IgD-negative memory B cell (primary cell): ENCODE measurements around the gene PTPN1. TPM values are rescaled to one million over a fixed set of nuclear protein-coding genes. Genes with fewer than 3 reads are reported as not detected.
"Not testable (repeated sequence)": the region's sequence is repeated elsewhere in the genome, so short reads cannot be mapped to it uniquely, and the experiment has no call there.

Source experiments
- H3K27ac Mint-ChIP-seq, 3 donors: one replicate each; pipeline ENCODE4 v1.8.0; 2020 to 2022; ENCODE audit warnings: mild to moderate bottlenecking in 3 of 3, mixed read lengths in 3 of 3, moderate library complexity in 1 of 3
- H3K27me3 Mint-ChIP-seq: one replicate; pipeline ENCODE4 v1.8.0; 2021; ENCODE audit warnings: mixed read lengths
- H3K36me3 Mint-ChIP-seq: one replicate; pipeline ENCODE4 v1.8.0; 2020; ENCODE audit warnings: mild to moderate bottlenecking, mixed read lengths
- H3K4me1 Mint-ChIP-seq, 3 donors: one replicate each; pipeline ENCODE4 v1.8.0; 2020 to 2022; ENCODE audit warnings: mixed read lengths in 3 of 3, mild to moderate bottlenecking in 1 of 3
- H3K4me3 Mint-ChIP-seq, 4 donors: one replicate each; pipeline ENCODE4 v1.8.0; 2020 to 2022; ENCODE audit warnings: mild to moderate bottlenecking in 4 of 4, mixed read lengths in 4 of 4, moderate library complexity in 3 of 4
- H3K9me3 Mint-ChIP-seq, 3 donors: one replicate each; pipeline ENCODE4 v1.8.0; 2020 to 2021; ENCODE audit warnings: mixed read lengths in 3 of 3, mild to moderate bottlenecking in 1 of 3
- polyA plus RNA-seq: library from polyadenylated mRNA; unstranded; fragments of 300-500 nt; fragmentation: Illumina TruSeq; gene quantifications from one replicate; pipeline ENCODE4 v1.2.3, GENCODE V29; 2021

PTPN1 gene
- polyA plus RNA-seq, 1 donor from 2014 or later = 73.8 TPM

DNA sequence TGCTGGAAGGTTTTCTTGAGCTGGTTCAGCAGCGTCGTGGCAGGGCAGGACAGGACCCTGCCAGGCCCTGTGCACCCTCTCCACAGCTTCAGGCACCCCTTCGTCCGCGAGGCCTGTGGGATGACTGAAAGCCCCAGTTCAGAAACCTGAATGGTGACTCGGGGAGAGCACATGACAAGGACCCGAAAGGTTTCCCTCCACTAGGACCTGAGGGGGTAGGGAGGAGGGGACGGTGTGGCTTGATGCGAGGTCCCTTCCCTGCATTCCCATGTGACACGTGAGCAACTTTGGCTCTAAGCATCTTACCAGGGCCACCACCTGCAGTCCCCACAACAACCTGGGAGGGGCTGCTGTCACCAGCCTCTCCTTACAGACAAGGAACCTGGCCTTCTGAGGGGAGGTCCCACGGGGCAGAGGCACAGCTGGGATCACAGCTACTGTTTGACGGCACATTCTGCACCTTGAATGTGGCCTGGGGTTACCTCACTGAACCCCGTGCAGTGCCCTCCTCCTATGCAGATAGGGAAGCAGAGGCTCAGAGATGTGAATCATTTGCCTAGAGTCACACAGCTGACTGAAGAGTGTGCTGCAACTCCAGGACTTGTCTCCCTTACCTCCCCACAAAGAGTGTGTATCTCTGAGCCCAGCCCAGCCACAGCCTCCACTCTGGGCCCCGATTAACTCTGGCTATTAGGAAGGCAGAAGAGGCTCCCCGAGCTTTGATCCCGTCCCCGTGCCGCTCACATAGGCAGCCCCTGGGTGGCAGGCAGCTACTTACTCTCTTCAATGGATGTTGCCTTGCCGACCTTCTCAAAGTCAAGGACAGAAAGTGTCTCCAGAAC is 84.6 kb downstream of the PTPN1 start:
- no peaks in the 10 kb centered on the region for H3K36me3 Mint-ChIP-seq
- peak overlapping the region; percentile 82 to 95 (median 86) for H3K27ac Mint-ChIP-seq
- H3K9me3 Mint-ChIP-seq = no peaks in the 10 kb centered on the region
- H3K4me1 Mint-ChIP-seq = peaks cover 8 to 32% (median 26%) of the 10 kb centered on the region in 3 donors
- H3K27me3 Mint-ChIP-seq = peaks cover 8% of the 10 kb centered on the region
- H3K4me3 Mint-ChIP-seq = peak overlapping the region in 3 of 4 donors; percentile 32 to 63 (median 52)

DNA sequence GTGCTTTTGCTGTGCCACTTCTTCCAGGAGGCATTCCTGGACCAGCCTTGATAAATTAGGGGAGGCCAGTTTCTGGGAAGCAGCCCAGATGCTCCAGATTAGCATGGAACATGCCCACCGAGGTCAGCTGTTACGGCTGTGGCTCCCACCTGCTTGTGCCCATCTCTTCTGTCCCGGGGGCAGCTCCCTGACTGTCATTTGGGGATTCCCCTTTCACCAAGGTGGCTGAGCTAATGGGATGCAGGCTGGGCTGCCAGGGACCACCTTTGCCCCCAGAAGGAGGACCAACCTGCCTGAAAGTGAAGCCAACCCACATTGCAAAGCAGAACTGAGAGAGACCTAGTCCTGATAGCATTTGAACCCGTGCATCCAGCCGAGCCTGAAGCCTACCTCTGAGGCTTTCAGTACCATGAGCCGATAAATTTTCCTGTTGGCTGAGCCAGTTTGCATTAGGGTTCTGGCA is 85.3 kb downstream of the PTPN1 start:
- Mint-ChIP-seq H3K27me3 (peaks cover 11% of the 10 kb centered on the region), H3K36me3 (no peaks in the 10 kb centered on the region), H3K4me1 (peaks cover 12 to 38% (median 32%) of the 10 kb centered on the region in 3 donors), H3K4me3 (peak overlapping the region in 3 of 4 donors; percentile 32 to 63 (median 52)), H3K9me3 (no peaks in the 10 kb centered on the region), H3K27ac (peak overlapping the region; percentile 82 to 95 (median 86))

DNA sequence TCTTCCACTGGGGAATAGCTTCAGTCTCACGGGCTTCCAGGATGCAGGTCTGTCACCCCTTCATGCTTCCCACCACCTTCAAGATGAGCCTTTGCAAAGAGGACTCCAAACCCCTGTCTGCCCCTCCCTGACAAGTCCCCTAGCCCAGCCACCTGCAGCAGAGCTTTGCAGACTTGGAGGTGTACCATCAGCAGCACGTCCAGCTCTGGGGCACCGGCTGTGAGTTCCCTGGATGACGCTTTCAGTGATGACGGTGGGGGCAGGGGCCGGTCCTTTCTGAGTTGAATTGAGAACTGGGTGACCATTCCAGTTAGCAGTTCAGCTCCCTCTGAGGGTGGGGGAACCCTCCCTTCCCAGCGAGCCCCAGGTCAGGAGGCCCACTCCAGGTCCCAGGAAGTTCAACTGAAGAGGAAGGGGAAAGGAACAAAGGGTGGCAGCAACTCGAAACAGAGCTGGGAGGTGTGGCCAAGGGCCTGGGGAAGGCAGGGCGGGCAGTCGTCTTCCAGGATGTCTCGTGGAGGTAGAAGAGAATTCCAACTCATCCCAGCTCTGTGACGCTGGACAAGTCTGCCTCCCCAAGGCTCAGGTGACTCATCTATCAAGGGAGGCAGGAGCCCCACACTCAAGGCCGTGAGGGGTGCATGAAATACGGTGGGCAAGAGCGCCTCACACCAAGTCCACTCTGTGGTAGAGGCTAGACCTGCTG is 86.0 kb downstream of the PTPN1 start:
- no peaks in the 10 kb centered on the region for H3K9me3 Mint-ChIP-seq
- no peaks in the 10 kb centered on the region for H3K36me3 Mint-ChIP-seq
- H3K27me3 Mint-ChIP-seq = peaks cover 15% of the 10 kb centered on the region
- H3K27ac Mint-ChIP-seq = peak overlapping the region; percentile 82 to 95 (median 92)
- peaks cover 12 to 38% (median 35%) of the 10 kb centered on the region in 3 donors for H3K4me1 Mint-ChIP-seq
- H3K4me3 Mint-ChIP-seq = peak overlapping the region in 3 of 4 donors; percentile 52 to 76 (median 63)

DNA sequence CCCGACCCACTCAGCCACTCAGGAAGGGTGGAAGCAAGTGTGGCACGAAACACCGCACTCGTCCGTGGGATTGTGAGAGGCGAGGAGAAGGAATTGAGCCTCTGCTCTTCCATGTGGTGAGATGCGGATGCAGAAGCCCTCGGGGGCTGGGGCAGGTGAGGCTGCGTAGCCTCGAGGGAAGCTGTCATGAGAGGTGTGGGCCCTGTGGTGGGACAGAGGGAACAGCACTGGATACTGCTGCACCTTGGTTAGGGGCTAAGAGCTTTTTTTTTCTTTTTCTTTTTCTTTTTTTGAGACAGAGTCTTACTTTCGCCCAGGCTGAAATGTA is 86.5 kb downstream of the PTPN1 start:
- peaks cover 12 to 38% (median 35%) of the 10 kb centered on the region in 3 donors for H3K4me1 Mint-ChIP-seq

DNA sequence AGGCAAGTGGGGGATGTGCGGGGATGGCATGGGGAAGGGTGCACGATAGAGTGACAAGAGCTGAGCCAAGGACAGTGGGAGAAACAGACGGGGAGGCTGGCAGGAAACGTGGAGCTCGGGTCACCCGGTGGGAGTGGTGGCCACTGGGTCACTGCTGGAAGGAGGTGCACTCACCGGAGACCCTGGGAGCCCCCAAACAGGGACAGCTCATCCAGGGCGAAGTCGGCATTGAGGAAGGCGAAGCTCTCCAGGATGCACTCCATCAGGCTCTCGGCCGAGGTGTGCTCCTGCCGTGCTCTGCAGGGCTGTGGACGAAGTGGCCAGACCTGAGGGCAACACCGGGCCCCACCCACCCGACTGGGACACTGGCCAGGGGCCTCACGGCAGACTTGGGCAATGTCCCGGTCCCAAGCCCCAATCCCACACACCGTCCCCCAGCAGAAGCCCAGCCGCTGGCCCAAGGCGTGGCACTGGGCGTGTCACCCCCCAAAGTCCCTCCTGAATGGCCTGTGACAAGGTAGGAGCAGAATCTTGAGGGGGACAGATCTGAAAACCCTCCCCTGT is 87.3 kb downstream of the PTPN1 start:
- no peaks in the 10 kb centered on the region for H3K36me3 Mint-ChIP-seq
- no peaks in the 10 kb centered on the region for H3K9me3 Mint-ChIP-seq
- H3K4me1 Mint-ChIP-seq = peaks cover 12 to 35% (median 34%) of the 10 kb centered on the region in 3 donors
- H3K4me3 Mint-ChIP-seq = no peak overlapping the region
- H3K27me3 Mint-ChIP-seq = peaks cover 18% of the 10 kb centered on the region
- peak overlapping the region in 2 of 3 donors; percentile 69 to 82 for H3K27ac Mint-ChIP-seq

More for the DNA sequence above, 86.5 kb downstream of the PTPN1 start:
- Mint-ChIP-seq H3K4me3 (peak overlapping the region in 1 of 4 donors; percentile 63), H3K9me3 (no peaks in the 10 kb centered on the region), H3K27me3 (peaks cover 17% of the 10 kb centered on the region), H3K36me3 (no peaks in the 10 kb centered on the region), H3K27ac (peak overlapping the region in 2 of 3 donors; percentile 82 to 95)

DNA sequence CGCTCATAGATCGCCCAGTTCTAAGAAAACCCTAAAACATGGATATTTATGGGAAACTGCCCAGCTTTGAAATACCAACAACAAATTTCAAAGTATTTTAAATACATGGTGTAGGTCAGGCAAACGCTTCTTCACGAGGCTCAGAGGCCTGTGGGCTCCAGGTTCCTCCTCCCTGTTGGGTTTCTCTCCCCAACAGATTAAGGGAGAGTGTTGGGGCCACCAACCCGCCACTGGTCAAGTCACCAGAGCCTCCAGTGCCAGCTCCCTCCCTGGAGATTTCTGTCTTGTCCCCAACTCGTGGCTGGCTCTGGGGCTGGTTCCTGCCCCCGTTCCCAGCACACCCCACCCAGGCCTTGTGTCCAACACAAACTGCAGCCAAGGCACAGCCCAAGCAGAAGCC is 87.9 kb downstream of the PTPN1 start:
- Mint-ChIP-seq H3K4me1 (peaks cover 12 to 37% (median 34%) of the 10 kb centered on the region in 3 donors), H3K9me3 (no peaks in the 10 kb centered on the region), H3K27ac (peak overlapping the region in 2 of 3 donors; percentile 56 to 69), H3K27me3 (peaks cover 24% of the 10 kb centered on the region), H3K36me3 (no peaks in the 10 kb centered on the region), H3K4me3 (no peak overlapping the region)

DNA sequence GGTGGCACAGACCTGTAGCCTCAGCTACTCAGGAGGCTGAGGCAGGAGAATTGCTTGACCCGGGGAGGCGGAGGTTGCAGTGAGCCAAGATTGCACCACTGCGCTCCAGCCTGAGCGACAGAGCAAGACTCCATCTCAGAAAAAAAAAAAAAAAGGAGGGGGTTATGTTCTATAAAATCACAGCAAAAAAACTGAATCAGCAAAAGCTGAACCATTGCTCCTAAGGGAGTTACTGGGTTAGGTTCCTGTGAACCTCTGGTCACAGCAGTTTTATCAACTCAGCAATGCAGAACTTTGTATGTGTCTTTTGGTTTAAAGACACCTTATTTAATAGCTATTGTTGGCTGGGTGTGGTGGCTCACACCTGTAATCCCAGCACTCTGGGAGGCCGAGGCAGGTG is 88.6 kb downstream of the PTPN1 start:
- not testable (repeated sequence) for H3K9me3 Mint-ChIP-seq, H3K4me3 Mint-ChIP-seq, H3K36me3 Mint-ChIP-seq
- peak overlapping the region in 1 of 3 donors; percentile 56 for H3K27ac Mint-ChIP-seq
- H3K4me1 Mint-ChIP-seq = peaks cover 12 to 37% (median 34%) of the 10 kb centered on the region in 3 donors
- H3K27me3 Mint-ChIP-seq = peaks cover 30% of the 10 kb centered on the region

DNA sequence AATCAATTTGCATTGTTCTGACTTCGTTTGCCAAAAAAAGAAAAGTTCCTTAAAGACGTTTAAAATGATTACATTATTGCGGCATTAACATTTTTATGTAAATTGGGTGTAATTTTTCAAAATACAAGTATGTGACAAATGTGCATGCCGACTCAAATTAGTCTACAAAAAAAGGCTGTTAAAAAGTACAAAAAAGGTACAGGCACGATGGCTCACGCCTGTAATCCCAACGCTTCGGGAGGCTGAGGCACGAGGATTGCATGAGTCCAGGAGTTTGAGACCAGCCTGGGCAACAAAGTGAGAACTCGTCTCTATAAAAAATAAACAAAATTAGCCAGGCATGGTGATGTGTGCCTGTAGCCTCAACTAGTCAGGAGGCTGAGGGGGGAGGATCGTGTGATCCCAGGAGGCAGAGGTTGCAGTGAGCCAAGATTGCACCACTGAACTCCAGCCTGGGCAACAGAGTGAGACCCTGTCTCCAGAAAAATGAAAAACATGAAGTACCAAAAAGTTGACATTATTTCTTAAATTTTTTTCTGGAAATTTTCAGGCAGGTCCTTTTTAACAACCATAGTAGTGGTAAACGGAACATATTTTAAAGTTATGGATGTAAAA is 90.2 kb downstream of the PTPN1 start:
- H3K36me3 Mint-ChIP-seq = no peaks in the 10 kb centered on the region
- H3K27ac Mint-ChIP-seq = peak overlapping the region; percentile 65 to 90 (median 87)
- peak overlapping the region in 2 of 4 donors; percentile 60 to 67 for H3K4me3 Mint-ChIP-seq

DNA sequence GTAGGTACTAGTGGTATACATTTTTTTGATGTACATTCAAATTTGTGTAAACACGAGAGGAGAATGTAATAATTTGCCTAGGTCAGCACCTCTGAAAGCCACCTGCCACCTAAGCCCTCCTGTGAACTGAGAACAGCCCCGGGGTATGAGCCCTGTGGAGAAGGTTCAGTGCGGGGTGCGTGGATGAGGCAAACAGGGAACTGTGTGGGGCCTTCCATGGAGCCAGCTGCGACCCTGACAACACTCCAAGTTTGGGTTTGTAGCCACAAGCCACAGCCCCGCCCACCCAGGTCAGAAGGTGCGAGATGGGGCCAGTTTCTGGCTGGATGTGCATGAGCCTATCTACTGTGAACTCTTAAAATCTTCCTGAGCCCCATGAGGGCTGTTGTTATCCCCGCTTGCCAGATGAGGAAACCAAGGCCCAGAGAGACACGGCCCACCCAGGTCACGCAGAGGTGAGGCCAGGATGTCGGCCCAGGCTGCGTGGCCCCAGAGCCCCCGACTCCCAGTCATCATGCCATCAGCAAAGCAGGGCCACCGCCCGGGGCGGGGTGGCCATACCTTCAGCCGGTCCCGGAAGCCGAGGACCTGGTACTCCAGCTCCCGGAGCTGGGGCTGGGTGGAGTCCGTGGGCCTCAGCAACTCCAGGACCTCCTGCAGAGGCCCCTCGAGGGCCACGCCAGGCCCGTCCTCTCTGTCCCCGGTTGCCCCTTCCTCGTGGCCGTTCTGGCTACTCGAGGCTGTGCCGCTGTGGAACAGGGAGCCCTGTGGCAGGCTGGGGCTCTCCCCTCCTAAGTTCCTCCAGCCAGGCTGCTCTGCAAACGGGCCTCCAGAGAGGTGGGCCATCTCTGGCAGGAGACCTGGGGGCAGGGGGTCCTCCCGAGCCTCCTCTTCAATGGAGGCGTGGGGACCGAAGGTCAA is 91.6 kb downstream of the PTPN1 start:
- peaks cover 7 to 22% (median 13%) of the 10 kb centered on the region in 3 donors for H3K4me1 Mint-ChIP-seq
- no peak overlapping the region for H3K4me3 Mint-ChIP-seq
- peak overlapping the region; percentile 10 to 90 (median 76) for H3K27ac Mint-ChIP-seq
- H3K27me3 Mint-ChIP-seq = peaks cover 35% of the 10 kb centered on the region
- peaks cover 0 to 2% (median 0%) of the 10 kb centered on the region in 3 donors for H3K9me3 Mint-ChIP-seq
- no peaks in the 10 kb centered on the region for H3K36me3 Mint-ChIP-seq

More for the DNA sequence above, 90.2 kb downstream of the PTPN1 start:
- peaks cover 34% of the 10 kb centered on the region for H3K27me3 Mint-ChIP-seq
- peaks cover 7 to 31% (median 22%) of the 10 kb centered on the region in 3 donors for H3K4me1 Mint-ChIP-seq
- H3K9me3 Mint-ChIP-seq = peaks cover 0 to 2% (median 0%) of the 10 kb centered on the region in 3 donors

DNA sequence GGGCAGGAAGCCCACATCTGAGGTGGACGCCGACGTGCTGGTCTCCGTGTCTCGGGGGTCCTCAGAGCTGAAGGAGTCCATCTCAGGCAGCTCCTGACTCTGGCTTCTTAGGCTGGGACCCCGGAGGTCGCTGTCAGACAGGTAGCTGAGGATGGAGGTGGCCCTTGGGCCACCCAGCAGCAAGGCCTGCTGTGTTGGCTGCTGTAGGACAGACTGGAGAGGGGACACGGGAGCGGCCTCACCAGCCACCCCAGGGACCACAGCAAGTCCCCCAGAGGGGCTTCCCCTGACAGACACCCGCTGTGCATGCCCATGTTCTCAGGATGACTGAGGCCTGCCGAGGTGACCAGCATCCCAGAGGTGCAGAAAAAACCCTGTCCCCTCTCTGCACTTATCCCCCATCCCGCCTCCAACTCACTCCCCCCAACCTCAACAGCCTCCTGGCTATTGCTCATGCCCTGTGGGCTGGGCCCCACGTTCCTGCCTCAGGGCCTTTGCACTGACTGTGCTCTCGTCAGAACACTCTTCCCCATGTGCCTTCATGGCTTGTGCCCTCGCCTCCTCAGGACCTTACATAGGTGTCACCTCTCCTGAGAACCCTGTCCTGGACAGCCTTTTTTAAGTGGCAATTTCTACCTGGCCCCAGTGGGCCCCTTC is 92.4 kb downstream of the PTPN1 start:
- peaks cover 7 to 22% (median 13%) of the 10 kb centered on the region in 3 donors for H3K4me1 Mint-ChIP-seq
- peaks cover 0 to 2% (median 0%) of the 10 kb centered on the region in 3 donors for H3K9me3 Mint-ChIP-seq
- H3K4me3 Mint-ChIP-seq = peak overlapping the region in 1 of 4 donors; percentile 63
- peak overlapping the region in 1 of 3 donors; percentile 88 for H3K27ac Mint-ChIP-seq
- no peaks in the 10 kb centered on the region for H3K36me3 Mint-ChIP-seq
- H3K27me3 Mint-ChIP-seq = peaks cover 39% of the 10 kb centered on the region

DNA sequence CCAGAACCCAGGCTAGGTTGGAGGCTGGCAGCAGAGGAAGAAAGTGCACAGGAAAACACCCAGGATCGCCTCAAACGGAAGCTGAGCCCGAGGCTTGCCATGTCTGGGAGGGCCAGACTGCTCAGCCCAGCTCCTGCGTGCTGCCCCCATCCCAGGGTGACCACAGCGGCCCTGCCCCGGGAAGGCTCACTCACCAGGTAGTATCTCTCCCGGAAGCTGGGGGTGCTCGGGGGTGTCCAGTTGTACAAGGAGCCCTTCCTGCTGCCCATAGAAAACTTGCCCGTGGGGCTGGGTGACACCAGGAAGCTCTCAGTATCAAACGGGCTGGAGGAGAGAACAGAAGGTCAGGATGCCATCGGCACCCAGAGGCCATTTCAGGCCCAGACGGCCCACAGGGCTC is 94.3 kb downstream of the PTPN1 start:
- Mint-ChIP-seq H3K27me3 (peaks cover 35% of the 10 kb centered on the region), H3K4me3 (no peak overlapping the region), H3K36me3 (no peaks in the 10 kb centered on the region), H3K27ac (no peak overlapping the region), H3K9me3 (peaks cover 0 to 2% (median 0%) of the 10 kb centered on the region in 3 donors), H3K4me1 (peaks cover 5 to 20% (median 9%) of the 10 kb centered on the region in 3 donors)

DNA sequence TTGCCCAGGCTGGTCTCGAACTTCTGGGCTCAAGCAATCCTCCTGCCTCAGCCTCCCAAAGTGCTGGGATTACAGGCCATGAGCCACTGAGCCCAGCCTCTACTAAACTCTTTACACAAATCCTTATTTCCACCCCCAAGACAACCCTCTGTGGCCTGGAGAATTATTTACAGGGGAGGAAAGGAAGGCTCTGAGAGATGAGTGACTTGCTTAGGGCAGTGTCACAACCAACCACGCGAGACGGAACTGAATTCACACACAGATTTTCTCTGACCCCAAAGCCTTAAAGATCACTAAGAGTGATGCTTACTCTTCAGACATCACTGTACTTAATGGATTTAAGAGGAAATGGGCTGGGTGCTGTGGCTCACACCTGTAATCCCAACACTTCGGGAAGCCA is 95.0 kb downstream of the PTPN1 start:
- Mint-ChIP-seq H3K9me3 (peaks cover 0 to 2% (median 0%) of the 10 kb centered on the region in 3 donors), H3K4me1 (peaks cover 2 to 13% (median 4%) of the 10 kb centered on the region in 3 donors), H3K27me3 (peaks cover 30% of the 10 kb centered on the region), H3K36me3 (no peaks in the 10 kb centered on the region), H3K27ac (no peak overlapping the region), H3K4me3 (no peak overlapping the region)

DNA sequence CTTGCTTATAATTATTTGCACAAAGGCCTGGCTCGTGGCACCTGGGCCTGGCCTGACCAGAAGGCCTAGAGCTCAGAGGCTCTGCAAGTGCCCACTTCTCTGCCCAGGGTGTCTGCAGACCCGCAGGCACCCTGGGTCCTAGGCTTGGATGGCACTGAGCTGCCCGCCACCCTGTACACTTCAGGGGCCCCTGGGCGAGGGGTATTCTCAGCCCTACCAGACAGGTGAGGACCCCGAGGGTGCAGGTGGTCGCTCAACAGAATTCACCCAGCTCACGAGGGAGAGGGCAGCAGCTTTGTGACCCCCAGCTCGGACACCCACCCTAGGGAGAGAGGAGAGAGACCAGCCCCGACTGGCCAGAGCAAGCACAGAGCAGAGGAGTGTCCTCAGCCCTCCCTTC is 97.3 kb downstream of the PTPN1 start:
- peaks cover 25% of the 10 kb centered on the region for H3K27me3 Mint-ChIP-seq
- no peak overlapping the region for H3K4me3 Mint-ChIP-seq
- peaks cover 0 to 2% (median 0%) of the 10 kb centered on the region in 3 donors for H3K9me3 Mint-ChIP-seq
- H3K36me3 Mint-ChIP-seq = no peaks in the 10 kb centered on the region
- peaks cover 0 to 4% (median 0%) of the 10 kb centered on the region in 3 donors for H3K4me1 Mint-ChIP-seq
- H3K27ac Mint-ChIP-seq = no peak overlapping the region
